ENCODE results near the gene OR10J5. TPM values are rescaled to one million over a fixed set of nuclear protein-coding genes. Genes with fewer than 3 reads are reported as not detected.

Gene OR10J5
- not detected for total RNA-seq

GRCh38 chr1:159535907-159536306 is at the start of gene OR10J5:
Gene OR10J5 (minus strand): TSS chr1:159536007. CDS start chr1:159536007, 0 bp downstream.
- H3K9me3 ChIP-seq = no peaks in the 10 kb centered on the region
- no peak for DNase-seq
- TF ChIP-seq POLR2A (IDR thresholded peaks at IDR 0.05) = no peak
- no peak for TF ChIP-seq CTCF (IDR thresholded peaks at IDR 0.05)
- H3K27me3 ChIP-seq = no peaks in the 10 kb centered on the region
- intact Hi-C loops (cut with DNase I; ENCODE audit: low total_unique reads) = no loop called here
- H3K36me3 ChIP-seq = no peaks in the 10 kb centered on the region
- no peaks in the 10 kb centered on the region for H3K4me1 ChIP-seq
- no peak within 1 kb of the TSS for H3K27ac ChIP-seq
- H3K4me3 ChIP-seq = no peak within 1 kb of the TSS

GRCh38 chr1:159584536-159584935 is 48.7 kb upstream of the OR10J5 start:
- DNase-seq = no peak
- H3K36me3 ChIP-seq = no peaks in the 10 kb centered on the region
- intact Hi-C loops (cut with DNase I; ENCODE audit: low total_unique reads) = no loop called here
- no peak overlapping the region for H3K27ac ChIP-seq
- H3K27me3 ChIP-seq = no peaks in the 10 kb centered on the region
- TF ChIP-seq POLR2A (IDR thresholded peaks at IDR 0.05) (no peak), CTCF (IDR thresholded peaks at IDR 0.05) (no peak)
- no peaks in the 10 kb centered on the region for H3K4me1 ChIP-seq
- no peaks in the 10 kb centered on the region for H3K9me3 ChIP-seq
- H3K4me3 ChIP-seq = no peak overlapping the region

- H3K36me3 ChIP-seq = no peaks in the 10 kb centered on the region
- H3K27ac ChIP-seq = no peak overlapping the region
- no peak for DNase-seq
- intact Hi-C loops (cut with DNase I; ENCODE audit: low total_unique reads) = no loop called here
- H3K27me3 ChIP-seq = no peaks in the 10 kb centered on the region
- H3K4me3 ChIP-seq = no peak overlapping the region
- H3K9me3 ChIP-seq = no peaks in the 10 kb centered on the region
- TF ChIP-seq CTCF (IDR thresholded peaks at IDR 0.05) (no peak), POLR2A (IDR thresholded peaks at IDR 0.05) (no peak)
- H3K4me1 ChIP-seq = no peaks in the 10 kb centered on the region
Observed at GRCh38 chr1:159581422-159581821, 45.6 kb upstream of the OR10J5 start.

- Histone ChIP-seq H3K4me1 (no peaks in the 10 kb centered on the region), H3K27ac (no peak overlapping the region), H3K36me3 (no peaks in the 10 kb centered on the region), H3K4me3 (no peak overlapping the region), H3K9me3 (no peaks in the 10 kb centered on the region), H3K27me3 (no peaks in the 10 kb centered on the region)
- intact Hi-C loops (cut with DNase I; ENCODE audit: low total_unique reads) = no loop called here
- TF ChIP-seq POLR2A (IDR thresholded peaks at IDR 0.05) (no peak), CTCF (IDR thresholded peaks at IDR 0.05) (no peak)
- no peak for DNase-seq
Observed at GRCh38 chr1:159580340-159580739, 44.5 kb upstream of the OR10J5 start.

- Histone ChIP-seq H3K27ac (no peak overlapping the region), H3K4me3 (no peak overlapping the region), H3K27me3 (no peaks in the 10 kb centered on the region), H3K9me3 (no peaks in the 10 kb centered on the region), H3K36me3 (no peaks in the 10 kb centered on the region), H3K4me1 (no peaks in the 10 kb centered on the region)
- TF ChIP-seq POLR2A (IDR thresholded peaks at IDR 0.05) (no peak), CTCF (IDR thresholded peaks at IDR 0.05) (no peak)
- DNase-seq = no peak
- intact Hi-C loops (cut with DNase I; ENCODE audit: low total_unique reads) = no loop called here
Observed at GRCh38 chr1:159577446-159577845, 41.6 kb upstream of the OR10J5 start.
